Activated gamma-delta T cell treated with anti-CD3 and anti-CD28 coated beads, Interleukin-2, amount 50 U/mL, for 16 hours (primary cell): ENCODE results near the gene EPOP.

Experiments
- DNase-seq: peaks from one replicate; pipeline ENCODE4 v3.0.0-alpha.2; 2020; ENCODE audit warnings: low read depth

Gene EPOP

DNA sequence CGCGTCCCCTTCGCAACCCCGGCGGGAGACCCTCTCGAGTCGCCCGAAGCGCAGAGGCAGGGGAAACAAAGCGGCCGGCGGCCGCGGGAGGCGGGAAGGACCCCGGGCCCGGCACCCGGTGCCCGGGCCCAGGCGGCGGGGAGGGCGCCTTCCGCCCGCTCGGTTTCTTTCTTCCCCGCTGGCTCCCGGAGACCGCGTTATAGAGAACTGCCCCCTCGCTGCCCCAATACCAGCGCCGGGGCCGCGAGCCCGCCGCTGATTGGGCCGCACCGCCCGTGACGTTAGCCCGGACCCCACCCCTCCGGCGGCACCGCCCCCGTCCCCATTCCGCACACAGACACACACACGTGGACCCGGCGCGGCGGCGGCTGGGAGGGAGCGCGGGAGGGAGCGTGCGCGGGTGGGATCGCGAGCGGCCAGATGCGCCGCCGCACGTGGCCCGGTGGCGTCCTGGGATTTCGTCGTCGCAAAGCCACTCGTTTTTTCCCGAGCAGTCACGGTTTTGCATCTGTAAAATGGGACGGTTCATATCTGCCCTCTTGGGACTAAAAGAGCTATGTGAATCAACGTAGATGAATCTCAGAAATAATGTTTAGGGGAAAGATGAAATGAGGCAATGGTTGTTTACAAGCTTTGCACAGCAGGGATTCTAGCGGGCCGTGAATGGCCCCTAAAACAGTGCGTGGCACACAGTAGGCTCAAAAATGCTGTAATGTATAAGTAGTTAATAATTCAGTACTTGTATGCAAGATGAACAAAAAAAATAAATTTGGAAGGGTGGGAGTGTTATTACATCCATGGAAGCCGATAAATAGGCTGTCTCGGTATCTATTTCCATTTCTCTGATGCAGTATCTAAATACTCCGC is at the start of gene EPOP:
EPOP (minus strand) TSS at position 209 of the 867 bp plus-strand sequence. CDS start 462 bp downstream, outside the sequence.
- peak; percentile 76 for DNase-seq

DNA sequence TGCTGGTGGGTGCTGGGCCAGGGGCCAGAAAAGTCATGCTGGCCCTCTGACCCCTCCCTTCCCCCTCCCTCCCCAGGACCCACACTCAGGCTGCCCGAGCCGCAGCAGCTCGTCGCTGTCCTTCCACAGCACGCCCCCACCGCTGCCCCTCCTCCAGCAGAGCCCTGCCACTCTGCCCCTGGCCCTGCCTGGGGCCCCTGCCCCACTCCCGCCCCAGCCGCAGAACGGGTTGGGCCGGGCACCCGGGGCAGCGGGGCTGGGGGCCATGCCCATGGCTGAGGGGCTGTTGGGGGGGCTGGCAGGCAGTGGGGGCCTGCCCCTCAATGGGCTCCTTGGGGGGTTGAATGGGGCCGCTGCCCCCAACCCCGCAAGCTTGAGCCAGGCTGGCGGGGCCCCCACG is 47.0 kb upstream of the EPOP start:
- DNase-seq: no peak

DNA sequence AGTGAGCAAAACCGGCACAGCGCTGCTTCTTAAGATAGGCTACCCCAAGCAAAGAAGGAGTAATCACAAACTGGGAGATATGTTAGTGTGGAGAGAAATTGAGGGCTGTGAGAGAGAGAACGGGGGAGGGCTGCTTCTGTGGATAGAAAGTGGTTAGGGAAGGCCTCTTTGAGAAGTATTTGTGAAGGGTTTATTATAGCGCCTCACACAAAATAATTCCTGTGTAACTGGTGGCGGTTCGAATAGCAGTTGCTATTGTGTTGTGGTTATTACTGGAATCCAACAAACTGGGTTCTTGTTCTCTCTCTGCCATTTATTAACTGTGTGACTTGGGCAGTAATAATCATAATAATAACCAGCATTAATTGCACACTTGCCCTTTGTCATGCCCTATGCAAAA is 46.2 kb upstream of the EPOP start:
- no peak for DNase-seq

DNA sequence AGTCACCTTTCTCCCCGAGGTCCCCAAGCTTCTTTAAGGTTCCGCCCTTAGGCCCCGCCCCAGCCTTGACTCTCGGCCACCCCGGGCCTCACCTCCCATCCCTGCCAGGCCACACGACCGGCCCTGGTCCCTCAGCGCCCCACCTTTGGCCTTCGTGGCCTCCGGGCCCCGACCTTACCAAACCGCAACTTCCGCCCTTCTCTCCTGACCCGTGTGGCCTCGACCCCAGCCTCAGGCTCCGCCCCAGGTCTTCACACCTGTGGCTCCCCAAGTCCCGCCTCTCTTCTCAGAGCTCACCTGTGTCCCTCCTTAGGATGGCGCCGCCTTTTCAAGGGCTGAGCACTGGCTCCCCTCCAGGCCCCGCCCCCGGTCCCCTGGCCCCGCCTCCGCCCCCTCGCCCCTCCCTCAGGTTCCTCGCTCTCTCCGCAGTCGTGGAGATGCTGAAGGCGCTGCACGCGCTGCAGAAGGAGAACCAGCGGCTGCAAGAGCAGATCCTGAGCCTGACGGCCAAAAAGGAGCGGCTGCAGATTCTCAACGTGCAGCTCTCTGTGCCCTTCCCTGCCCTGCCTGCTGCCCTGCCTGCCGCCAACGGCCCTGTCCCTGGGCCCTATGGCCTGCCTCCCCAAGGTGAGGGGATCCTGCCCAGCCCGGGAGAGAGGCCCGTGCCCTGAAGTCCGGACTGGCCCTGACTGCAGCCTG is 45.3 kb upstream of the EPOP start:
- no peak for DNase-seq

GRCh38 chr17:38719289-38719942 is 44.7 kb upstream of the EPOP start:
- DNase-seq: no peak

- DNase-seq: no peak
Observed at GRCh38 chr17:38717139-38717745, 42.5 kb upstream of the EPOP start.

DNA sequence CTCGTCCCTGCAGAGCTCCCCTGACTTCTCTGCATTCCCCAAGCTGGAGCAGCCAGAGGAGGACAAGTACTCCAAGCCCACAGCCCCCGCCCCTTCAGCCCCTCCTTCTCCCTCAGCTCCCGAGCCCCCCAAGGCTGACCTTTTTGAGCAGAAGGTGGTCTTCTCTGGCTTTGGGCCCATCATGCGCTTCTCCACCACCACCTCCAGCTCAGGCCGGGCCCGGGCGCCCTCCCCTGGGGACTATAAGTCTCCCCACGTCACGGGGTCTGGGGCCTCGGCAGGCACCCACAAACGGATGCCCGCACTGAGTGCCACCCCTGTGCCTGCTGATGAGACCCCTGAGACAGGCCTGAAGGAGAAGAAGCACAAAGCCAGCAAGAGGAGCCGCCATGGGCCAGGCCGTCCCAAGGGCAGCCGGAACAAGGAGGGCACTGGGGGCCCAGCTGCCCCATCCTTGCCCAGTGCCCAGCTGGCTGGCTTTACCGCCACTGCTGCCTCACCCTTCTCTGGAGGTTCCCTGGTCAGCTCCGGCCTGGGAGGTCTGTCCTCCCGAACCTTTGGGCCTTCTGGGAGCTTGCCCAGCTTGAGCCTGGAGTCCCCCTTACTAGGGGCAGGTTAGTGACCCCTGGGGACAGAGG is 41.7 kb upstream of the EPOP start:
- DNase-seq: no peak

- no peak for DNase-seq
Observed at GRCh38 chr17:38715216-38715943, 40.6 kb upstream of the EPOP start.

DNA sequence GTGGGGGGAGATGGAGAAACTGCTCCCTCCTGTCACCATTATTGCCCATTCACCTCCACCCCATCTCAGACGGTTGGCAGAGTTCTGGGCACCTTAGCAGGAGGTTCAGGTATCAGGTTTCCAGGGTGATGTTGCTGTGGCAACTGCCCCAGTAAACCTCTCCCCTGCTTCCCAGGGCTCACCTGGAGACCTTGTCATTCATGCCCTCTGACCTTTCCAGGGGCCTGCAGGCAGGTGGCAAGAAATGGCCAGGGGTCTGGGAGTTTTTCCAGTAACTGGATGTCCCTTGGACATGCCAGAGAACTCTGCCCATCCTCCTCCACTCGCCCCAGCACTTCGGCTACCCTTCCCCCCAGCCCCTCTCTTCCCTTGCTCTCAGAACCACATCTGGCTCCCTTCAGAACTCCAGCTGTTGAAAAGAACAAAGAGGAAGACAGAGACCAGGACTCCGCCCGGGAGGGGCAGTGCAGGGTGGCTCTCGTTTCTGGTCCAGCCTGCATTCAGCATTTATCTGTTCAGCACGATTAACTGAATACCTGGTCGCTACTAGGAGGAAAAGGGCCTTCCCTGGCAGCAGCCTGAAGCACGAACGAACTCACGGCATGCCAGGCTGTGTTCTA is 38.8 kb upstream of the EPOP start:
- no peak for DNase-seq

DNA sequence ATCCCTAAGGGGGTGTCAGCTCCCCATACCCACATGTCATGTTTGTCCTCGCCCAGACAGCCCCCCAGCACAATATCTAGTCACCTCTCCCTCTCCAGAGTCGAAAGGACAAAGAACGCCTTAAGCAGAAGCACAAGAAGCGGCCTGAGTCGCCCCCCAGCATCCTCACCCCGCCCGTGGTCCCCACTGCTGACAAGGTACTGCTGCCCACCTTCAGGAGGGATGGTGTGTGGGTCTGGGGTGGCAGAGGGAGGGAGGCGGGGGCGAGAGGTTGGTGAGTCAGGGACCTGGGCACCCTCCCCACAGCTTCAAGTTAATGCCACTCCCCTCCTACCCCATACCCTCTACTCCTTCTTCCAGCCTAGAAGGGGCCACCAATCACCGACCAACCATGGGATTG is 37.8 kb upstream of the EPOP start:
- DNase-seq: no peak

DNA sequence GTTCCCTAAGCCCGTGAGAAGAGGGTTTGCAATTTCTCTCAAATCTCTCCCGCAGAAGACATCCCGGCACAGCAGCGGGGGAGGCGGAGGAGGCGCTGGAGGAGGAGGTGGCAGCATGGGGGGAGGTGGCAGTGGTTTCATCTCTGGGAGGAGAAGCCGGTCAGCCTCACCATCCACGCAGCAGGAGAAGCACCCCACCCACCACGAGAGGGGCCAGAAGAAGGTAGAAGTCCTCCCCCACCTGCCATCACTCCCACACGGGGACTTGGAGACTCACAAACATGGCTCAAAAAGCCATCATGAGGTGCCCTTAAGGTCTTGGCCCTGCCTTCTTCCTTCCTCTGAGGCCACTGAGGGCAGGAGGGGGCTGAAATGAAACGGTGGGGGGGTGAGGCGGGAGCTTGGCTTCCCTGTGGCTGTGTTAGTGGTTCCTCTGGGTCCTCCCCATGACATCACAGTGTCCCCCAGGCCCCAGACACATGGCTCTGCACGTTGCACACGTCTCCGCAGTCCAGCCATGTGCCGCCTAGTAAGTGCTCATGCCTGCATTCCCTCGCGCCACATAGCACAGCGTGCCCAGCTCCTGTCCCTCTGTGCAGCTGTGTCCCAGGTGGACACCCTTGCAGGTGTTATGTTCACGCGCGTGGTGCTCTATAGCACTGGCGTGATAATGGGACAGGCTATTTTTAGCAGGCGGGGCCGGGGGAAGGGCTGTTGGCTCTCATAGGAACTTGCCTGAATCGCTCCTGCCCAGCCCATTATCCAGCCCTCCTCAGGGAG is 37.2 kb upstream of the EPOP start:
- no peak for DNase-seq

DNA sequence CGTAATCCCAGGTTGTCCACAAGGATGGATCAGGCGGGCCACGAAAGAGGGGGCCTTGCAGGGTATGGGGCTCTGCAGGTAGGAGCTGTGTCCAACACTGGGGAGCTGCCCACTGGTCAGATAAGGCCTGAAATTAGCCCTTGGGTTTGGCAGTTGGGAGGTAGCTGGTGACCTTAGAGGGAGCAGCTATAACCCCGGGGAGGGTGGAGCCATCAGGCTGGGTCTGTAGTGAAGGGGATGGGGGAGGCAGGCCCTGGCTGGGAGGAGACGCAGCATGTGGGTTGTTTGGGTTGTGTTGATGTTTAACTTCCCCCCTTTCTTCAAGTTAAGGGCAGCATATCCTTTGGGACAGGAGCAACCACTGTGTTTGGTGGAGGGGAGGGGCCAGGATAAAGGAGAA is 36.2 kb upstream of the EPOP start:
- no peak for DNase-seq

GRCh38 chr17:38710604-38710962 is 35.8 kb upstream of the EPOP start:
- DNase-seq: no peak

GRCh38 chr17:38709864-38710603 is 35.3 kb upstream of the EPOP start:
- no peak for DNase-seq

DNA sequence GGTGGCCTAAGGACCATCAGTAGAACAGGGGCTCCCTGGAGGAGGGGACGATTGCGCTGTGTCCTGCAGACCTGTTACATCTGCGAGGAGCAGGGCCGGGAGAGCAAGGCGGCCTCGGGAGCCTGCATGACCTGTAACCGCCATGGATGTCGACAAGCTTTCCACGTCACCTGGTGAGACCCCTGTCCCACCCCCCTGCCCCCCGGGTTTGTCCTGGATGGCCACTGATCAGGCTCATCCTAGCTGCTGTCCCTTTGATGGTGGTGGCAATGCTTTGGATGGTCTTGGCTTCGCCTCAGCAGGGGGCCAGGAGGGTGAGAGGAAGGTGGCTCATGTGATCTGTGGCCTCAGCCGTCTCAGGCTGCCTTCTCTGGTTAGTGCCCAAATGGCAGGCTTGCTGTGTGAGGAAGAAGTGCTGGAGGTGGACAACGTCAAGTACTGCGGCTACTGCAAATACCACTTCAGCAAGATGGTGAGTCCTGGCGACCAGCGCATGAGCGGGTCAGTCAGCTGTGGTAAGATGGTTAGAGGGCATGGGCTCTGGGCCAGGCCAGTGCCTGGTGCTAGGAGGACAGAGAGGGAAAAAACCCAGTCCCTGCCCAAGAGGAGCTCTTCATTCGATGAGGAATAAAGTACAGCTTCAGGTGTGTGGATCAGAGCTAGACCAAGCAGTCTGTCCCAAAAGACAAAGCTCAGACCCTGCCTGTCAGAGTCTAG is 34.5 kb upstream of the EPOP start:
- DNase-seq: no peak

DNA sequence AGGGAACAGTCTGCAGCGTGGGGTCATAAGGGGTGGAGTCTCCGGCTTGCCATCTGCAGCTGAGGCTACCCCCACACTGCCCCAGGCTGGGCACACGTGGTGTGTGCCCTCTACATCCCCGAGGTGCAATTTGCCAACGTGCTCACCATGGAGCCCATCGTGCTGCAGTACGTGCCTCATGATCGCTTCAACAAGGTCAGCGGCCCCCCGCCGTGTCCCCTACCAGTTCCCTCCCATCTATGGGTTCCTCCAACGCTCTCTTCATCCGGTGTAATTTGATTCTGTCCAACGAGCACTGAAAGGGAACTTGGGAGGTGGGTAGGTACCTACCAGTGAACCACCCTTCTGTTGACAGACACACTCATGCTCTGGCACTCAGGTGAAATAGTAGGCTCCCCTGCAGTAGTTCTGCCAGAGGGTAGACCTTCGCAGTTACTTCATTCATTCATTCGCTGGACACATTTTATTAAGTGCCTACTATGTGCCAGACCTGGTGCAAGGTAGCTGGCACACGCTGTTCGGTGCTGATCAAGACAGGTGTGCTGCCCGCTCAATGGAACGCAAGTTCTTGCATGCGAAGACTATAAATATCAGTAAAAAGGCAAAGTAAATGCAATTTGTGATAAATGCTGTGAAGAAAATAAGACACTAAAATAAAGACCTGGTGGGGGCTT is 33.1 kb upstream of the EPOP start:
- no peak for DNase-seq

DNA sequence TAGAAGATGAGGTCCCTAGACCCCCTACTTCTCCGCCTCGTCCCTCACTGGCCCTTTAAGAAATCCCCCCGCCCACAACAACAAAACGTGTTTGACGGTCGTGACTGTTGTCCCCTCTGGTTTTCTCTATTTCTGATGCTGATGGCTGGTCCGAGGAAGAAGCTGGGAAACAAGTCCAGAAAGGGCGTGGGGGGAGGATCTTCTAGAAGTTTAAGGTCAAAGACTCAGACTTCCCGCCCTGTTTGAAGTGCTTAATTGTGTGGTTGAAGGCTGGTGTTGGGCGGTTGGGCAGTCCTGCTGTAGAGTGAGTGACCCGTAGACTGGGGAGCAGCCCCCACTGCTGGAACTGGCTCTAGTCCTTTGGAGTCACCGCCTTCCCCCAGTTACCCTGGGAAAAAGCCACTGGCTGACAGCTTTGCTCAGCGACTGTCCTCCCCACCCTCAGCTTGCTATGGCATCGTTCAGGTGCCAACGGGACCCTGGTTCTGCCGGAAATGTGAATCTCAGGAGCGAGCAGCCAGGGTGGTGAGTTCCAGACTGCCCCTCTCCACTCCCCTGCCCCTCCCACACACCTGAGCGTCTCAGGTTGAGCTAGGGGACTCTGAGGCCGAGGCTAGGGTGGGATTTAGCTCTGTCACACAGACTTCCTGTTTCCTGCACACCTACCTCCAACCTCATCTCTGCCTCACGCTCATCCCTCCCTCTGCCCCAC is 31.9 kb upstream of the EPOP start:
- DNase-seq: no peak
